Cardiac septum (tissue), 1 donor: Measurements from ENCODE around the gene CFI. TPM values are rescaled to one million over a fixed set of nuclear protein-coding genes. Genes with fewer than 3 reads are reported as not detected.

Experiments
- DNase-seq: peaks from one replicate; pipeline ENCODE4 v3.0.0-alpha.2; 2020; ENCODE audit warnings: low spot score
- intact Hi-C: fragments of 100-400 bp; cut with DNase I; formaldehyde crosslinking; loops from one replicate; pipeline ENCODE4 v1.14.0; 2022
- long read RNA-seq: library from polyadenylated mRNA; unstranded; transcript quantifications from one replicate; pipeline ENCODE4 v2.0.0, GENCODE V29; 2021
- total RNA-seq: library from RNA; stranded (reverse); fragmentation: NEBNext Ultra II Directional; extraction: Animal tissue kit (Norgen Biotek cat#: 25700); gene quantifications from one replicate; pipeline ENCODE4 v1.2.1, GENCODE V29; 2021
- donor health status: DM: no; HTN: no; CAD: no.

The CFI gene
- total RNA-seq, result 10.8 TPM
- long read RNA-seq, partial matches to known transcripts, result 0 of 2 reads
- long read RNA-seq, other reads (novel, unspliced or antisense), result 1 of 2 reads

DNA sequence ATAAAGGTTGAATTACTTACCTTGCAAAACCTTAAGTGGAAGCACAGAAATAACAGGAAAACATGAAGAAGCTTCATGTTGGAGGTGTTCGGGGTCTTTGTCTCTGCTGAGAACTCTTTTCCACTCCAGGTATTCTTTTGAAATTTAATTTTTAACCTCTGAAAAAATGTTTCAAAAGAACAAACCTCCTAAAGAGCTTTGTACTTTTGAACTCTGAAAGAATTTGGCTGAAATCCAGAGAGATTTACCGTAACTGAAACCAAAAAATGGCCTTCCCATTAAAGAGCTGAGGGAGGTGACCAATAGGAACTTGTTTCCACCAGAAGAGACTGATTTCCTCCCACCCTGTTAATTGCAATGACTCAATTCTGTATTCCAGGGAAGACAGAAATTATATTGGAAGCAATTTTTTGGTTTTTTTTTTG, at the start of gene CFI:
Gene CFI, minus strand, starts transcription at position 105 of the 425 bp plus-strand sequence. Its CDS starts 28 bp downstream, at position 77.
- intact Hi-C loops, result loop anchor here (5.0 kb wide), 1 partner anchor 70 kb away; the partner anchor contains the start of gene PLA2G12A
- no peak for DNase-seq

DNA sequence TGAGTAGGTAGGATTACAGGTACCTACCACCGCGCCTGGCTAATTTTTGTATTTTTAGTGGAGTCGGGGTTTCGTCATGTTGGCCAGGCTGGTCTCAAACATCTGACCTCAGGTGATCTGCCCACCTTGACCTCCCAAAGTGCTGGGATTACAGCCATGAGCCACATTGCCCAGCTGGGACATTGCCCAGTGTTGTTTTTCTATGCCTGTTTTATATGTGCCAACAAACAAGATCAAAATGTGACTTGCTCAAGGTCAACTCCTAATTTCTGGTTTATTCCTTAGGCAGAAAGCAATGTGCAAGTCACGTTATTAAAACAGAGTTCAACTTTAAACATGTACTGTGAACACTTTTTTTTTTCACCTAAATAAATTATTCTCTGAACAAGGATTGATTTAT, 48.8 kb upstream of the CFI start:
- DNase-seq, result no peak
- intact Hi-C loops, result no loop called here

DNA sequence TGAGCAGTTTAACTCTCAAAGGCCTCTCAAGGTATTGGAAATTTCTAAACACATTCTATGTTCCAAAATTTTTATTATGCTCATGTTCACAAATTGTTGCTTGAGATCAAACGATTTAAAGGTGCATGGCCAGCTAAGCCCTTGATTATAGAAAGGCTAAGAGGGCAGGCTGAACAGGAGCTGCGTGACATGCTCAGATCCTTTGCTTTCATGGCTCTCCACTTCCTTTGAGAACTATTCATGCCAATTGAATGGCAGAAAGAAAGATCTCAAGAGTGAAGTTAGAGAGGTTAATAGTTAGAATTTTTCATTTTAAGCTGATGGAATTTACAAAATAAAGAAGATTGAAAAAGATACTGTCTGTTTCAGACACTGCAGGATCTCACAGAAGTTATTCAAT, 46.7 kb upstream of the CFI start:
- intact Hi-C loops, result no loop called here
- DNase-seq, result no peak

DNA sequence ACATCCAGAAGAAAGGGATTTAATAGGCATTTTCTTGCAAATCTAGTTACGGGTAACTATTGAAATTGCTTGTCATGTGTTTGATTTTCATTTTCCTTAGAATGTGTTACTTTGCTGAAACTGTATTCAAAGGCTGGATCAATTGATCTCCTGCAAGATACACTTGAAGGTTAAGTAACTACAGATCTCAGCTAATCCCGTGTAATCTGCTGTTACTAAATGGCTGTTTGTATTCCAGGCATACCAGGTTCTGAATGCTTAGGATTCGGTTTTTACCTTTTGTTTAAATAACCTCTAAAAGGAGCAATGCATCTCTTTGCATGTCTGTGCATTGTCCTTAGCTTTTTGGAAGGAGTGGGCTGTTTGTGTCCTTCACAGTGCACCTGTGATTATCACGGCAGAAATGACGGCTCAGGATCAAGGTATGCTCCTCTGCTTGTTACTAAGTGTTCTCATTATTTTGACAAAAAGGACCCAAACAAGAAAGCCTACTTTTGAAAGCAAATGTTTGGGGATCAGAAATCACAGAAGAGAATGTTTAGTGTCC, 46.2 kb upstream of the CFI start, which contains the start of gene LRIT3:
Gene LRIT3, plus strand, starts transcription at position 212 of the 547 bp plus-strand sequence. Its CDS starts 95 bp downstream, at position 307.
- DNase-seq, result no peak
- intact Hi-C loops, result no loop called here

DNA sequence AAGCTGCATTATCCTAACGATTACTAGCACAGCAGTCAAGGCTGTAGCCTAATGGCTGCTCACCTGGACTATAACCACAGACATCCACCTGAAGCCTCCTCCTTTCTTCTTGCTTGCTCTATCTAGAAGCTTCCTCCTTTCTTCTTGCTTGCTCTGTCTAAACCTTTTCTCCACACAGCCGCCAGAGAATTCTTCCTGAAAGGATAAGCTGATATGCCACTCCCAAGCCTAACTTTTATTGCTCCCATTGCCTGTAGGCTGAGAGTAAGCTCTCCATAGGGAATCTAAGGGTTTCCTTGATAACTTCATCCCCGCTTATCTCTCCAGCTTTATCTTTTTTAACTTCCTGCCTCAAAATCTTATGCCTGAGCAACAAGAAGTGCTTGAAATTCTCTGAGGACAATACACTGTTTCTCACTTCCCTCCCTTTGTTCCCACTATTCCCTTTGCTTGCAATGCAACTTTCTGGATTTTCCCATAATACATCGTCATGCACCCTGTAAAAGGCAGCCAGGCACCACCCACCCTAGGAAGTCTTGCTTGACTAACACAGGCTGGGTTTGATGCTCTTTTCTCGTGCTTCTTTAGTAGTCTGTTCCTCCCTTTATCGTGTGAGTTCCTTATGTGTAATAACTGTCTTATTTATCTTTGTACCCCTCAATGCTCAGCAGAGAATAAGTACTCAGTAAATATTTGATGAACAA, 44.7 kb upstream of the CFI start:
- no peak for DNase-seq
- intact Hi-C loops, result no loop called here

DNA sequence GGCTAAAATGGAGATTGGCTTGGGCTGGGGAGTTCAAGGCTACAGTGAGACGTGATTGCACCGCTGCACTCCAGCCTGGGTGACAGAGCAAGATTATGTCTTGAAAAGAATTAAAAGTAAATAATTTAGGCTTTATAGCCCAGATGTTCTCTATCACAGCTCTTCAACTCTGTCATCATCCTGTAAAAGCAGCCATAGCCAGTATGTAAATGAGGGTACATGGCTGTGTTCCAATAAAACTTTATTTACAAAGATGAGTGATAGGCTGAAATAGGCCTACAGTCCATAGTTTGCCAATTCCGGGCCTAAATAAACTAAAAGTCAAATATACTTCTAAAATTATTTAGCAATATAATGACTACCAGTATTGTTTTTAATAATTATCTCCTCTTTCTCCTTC, 35.2 kb upstream of the CFI start:
- DNase-seq, result no peak
- intact Hi-C loops, result no loop called here

DNA sequence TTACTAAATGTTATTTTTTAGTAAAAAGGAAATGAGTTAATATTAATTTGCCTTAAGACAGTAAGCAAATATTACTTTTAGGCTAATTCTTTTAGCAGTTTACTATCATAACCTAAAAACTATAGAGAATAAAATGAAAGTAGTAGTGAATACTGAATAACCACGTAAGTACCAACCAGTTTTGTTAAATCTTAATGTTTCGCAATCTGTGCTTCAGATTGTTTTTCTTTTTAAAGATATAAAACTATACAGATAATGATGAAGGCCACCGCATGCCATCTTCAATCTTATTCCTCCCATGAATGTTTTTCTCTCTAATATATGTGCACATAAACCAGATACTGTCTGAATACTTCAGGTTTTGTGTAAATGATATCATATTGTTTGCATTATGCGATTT, 32.0 kb upstream of the CFI start:
- DNase-seq, result no peak
- intact Hi-C loops, result no loop called here

DNA sequence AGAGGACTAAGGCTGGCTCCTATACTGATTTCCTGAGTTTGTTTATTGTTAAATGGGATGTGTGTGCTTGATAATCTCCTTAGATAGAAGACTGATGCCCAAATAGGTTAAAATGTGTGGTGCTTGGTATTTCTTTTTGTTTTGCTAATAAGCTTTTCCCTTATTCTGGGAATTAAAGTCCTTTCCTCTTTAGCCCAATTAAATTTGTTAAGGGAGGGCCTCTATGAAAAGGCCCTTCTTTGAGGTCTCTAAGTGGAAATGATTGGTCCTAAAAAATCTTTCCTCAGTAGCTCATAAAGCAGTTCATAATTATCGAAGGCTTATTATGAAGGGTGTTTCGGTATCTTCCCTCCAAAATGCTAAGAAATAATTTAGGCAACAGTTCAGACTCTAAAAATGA, 25.9 kb upstream of the CFI start, which contains the start of gene RRH:
Gene RRH, plus strand, starts transcription at position 301 of the 400 bp plus-strand sequence. Its CDS starts 56 bp downstream, at position 357.
- DNase-seq, result no peak
- intact Hi-C loops, result no loop called here

DNA sequence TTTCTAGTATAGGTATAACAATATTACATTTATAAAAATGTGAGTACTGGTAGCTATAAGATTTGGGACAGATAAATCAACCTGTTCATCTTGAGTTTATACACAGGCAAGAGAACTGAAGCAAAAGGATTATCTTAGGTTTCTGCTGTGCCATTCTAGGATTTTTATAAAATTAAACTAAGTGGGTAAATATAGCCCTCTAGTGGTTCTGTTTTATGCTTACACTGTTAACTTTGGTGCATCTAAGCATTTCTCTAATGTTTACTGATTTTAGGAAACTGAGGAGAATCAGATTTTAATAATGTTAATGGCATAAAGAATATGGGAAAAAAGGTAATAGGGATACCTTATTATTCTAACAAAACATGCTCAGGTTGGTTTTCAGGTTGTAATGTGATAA, 24.9 kb upstream of the CFI start:
- intact Hi-C loops, result no loop called here
- DNase-seq, result no peak

DNA sequence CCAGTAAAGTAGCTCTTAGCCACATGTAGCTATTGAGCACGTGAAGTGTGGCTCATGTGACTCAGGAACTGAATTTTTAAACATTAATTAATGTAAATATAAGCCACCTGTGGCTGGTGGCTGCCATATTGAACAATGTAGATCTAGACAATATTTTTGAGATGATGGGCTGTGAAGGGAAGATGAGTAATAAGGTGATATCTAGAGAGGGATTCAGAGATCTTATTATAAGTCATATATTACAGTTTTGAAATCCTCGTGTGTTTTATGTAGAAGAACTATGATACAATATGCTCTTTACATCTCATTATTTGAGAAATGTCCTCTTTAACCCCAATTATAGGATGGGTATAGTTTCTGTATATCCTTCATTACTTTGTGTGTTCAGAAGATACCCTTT, 19.4 kb upstream of the CFI start:
- intact Hi-C loops, result no loop called here
- DNase-seq, result no peak

DNA sequence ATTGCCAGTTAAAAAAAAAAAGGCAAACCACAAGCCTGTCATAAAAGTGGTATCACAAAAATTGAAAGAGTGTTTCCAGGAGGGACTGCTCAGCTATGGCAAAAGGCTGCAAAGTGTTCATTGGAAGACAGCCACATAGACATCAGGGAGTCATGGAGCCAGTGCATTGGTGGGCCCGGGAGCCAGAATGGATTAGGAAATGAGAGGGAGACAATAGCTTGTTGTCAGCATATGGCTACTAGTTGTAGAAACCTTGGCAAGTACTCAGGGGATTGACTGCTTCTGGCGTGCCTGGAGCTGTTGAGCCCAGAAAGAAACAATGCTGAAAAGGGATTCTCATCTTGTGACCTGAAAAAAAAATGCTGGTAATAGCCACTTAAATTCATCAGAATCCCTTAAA, 18.8 kb upstream of the CFI start:
- intact Hi-C loops, result no loop called here
- no peak for DNase-seq

DNA sequence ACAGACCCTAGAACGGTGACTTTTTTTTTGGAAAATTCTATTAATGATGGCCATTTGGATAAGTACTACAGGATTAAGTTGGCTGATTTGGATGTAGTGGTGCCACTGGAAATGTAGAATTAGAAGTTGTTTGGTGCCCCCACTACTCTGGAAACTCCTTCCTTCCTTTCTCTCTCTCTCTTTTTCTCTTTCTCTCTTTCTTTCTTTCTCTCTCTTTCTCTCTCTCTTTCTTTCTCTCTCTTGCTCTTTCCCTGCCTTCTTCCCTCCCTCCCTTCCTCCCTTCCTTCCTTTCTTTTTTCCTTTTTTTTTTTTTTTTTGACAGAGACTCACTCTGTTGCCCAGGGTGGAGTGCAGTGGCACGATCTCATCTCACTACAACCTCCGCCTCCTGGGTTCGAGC, 16.5 kb upstream of the CFI start:
- no peak for DNase-seq
- intact Hi-C loops, result loop anchor here (5.0 to 10.0 kb wide), 3 partner anchors 116 to 253 kb away; partner anchors contain the start of genes CASP6 and MCUB

DNA sequence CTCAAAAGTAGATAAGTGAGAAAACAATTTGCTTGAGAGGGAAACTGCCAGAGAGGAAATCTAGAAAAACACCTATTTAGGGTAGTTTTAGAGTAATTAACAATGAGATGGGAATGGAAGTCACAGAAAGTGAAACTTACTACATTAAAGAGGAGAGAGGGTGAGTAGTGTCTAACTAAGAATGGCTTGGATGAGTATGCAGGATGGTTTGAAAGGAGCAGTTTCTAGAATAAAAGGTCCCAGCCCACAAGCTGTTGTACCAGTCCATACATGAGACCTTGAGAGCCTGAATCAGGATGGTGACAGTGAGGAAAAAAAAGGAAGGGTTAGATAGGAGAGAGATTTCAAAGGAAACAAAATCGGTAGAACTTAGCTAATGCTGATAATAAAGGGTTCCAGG, 15.1 kb upstream of the CFI start:
- DNase-seq, result no peak
- intact Hi-C loops, result loop anchor here (5.0 to 10.0 kb wide), 3 partner anchors 115 to 252 kb away; partner anchors contain the start of genes CASP6 and MCUB

DNA sequence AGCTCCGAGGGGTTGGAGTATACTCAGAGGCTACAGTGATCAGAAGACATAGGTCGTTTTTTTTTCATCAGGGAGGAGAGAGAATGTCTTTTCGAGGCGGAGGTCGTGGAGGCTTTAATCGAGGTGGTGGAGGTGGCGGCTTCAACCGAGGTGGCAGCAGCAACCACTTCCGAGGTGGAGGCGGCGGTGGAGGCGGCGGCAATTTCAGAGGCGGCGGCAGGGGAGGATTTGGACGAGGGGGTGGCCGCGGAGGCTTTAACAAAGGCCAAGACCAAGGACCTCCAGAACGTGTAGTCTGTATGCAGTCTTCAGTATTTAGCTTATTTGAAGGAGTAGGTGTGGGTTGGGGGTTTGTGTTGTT, 14.3 kb upstream of the CFI start:
- no peak for DNase-seq
- intact Hi-C loops, result loop anchor here (5.0 to 10.0 kb wide), 3 partner anchors 114 to 251 kb away; partner anchors contain the start of genes CASP6 and MCUB

DNA sequence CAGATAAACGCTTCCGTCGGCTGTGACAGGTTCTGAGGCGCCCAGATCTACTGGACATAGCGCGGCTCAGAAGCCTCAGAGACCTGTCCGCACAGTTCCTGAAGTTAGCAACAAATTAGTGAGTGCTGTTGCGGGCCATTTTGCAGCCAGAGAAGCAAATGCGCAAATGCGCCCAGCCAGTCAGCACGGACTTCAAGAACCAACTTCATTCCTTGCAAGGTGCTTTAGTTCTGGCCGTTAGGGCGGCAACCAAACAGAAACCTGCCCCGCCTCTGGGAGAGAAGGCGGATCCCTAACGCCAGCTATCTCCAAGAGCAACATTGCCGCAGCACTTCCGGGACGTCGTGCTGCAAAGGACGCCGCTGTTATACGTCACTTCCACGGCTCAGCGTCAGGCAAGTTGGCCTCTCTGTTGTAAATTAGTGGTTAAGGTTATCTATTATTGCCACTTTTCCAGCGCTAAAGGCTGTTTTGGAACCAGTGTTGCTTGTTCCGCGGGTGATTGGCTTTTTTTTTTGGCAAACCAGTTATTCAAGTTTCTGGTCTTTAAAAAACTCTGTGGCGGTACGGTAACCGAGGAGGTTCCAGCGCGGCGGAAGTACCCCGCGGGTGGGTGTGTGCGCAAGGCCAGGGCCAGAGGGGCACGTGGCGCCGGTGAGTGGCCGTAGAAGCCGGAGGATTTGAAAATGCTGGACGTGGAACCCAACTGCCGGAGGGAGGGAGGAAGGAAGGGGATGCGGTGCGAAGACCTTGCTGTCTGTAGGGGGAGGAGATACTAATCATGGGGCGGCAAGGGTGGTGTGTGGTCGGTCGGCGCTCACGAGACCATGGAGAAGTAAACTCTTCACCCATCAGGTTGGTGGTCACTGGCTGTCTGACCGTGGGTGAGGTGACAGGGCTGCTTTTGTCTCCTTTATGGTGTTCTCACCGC, 13.6 kb upstream of the CFI start, which contains the start of gene GAR1:
Gene GAR1, plus strand, starts transcription at position 612 of the 931 bp plus-strand sequence. CDS start 403 bp downstream, outside the sequence.
- peak; percentile 96 for DNase-seq
- intact Hi-C loops, result loop anchor here (1.0 to 10.0 kb wide), 5 partner anchors 86 to 383 kb away; partner anchors contain the start of genes CASP6, MCUB and SEC24B

DNA sequence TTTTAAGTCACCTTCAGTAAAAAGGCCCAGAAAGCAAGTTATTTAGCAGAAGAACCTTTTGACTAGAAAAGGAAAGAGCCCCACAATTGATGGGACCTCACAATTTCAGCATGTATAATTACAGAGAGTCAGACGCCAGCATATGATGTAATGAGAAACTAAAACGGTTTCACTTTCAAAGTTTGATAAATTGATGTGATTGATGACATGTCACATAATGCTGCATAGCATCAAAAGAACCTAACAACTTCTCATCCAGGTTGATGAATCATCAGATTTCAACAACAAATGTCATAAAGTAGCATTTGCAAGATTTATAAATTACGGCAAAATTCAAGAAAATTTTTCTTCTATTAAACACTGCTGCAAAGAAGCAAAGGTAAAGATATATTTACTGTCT, 9.9 kb upstream of the CFI start:
- DNase-seq, result no peak
- intact Hi-C loops, result loop anchor here (10.0 kb wide), 2 partner anchors 163 to 247 kb away; partner anchors contain the start of gene MCUB

DNA sequence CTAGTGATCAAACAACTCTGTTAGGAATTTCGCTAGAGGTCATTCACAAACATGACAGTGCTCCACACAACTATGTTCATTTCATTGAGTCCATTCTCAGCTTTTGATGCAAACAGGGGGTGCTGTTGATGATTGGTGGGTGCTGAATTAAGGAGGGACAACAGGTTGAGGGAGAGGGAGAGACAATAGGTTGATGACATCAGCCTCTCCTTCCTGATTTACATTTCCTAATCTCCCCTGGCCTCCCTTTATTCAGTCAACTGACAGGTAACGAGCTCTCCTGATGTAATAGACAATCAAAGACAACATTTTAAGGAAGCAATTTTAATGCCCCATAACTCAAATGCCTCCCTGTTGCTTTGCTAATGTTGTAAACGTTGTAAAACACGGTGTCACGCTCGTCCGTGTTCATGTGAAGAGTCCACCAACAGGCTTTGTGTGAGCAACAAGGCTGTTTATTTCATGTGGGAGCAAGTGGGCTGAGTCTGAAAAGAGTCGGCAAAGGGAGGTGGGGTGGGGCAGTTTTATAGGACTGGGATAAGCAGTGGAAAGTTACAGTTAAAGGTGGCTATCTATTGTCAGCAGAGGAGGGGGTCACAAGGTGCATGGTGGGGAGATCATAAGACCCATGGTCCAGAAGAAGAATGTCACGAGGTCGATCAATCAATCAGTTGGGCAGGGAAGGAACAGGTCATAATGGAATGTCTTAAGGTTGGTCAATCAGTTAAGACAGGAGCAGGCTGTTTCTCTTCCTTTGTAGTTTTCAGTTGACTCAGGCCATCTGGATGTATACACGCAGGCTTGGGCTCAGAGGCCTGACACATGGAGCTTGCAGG, 9.0 kb upstream of the CFI start:
- intact Hi-C loops, result loop anchor here (10.0 kb wide), 2 partner anchors 164 to 246 kb away; partner anchors contain the start of gene MCUB
- DNase-seq, result no peak

DNA sequence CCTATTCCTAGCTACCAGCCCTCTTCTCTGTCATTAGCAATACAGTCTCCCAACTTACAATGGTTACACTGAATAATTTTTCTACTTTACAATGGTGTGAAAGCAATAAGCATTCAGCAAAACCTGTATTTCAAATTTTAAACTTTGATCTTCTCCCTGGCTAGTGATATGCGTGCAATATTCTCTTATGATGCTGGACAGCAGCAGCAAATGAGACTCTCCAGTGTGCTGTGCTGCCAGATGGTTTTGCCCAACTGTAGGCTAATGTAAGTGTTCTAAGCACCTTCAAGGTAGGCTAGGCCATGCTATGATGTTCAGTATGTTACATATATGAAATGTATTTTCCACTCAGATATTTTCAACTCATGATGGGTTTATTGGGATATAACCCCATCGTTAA, 7.9 kb upstream of the CFI start:
- DNase-seq, result no peak
- intact Hi-C loops, result loop anchor here (10.0 kb wide), 2 partner anchors 165 to 245 kb away; partner anchors contain the start of gene MCUB
